Effector CD8-positive, alpha-beta T cell (primary cell): ENCODE results near the gene XRCC3.

Source experiments
- DNase-seq: peaks from one replicate; lab custom pipeline; 2025; lab: John Stamatoyannopoulos, UW

The XRCC3 gene

DNA sequence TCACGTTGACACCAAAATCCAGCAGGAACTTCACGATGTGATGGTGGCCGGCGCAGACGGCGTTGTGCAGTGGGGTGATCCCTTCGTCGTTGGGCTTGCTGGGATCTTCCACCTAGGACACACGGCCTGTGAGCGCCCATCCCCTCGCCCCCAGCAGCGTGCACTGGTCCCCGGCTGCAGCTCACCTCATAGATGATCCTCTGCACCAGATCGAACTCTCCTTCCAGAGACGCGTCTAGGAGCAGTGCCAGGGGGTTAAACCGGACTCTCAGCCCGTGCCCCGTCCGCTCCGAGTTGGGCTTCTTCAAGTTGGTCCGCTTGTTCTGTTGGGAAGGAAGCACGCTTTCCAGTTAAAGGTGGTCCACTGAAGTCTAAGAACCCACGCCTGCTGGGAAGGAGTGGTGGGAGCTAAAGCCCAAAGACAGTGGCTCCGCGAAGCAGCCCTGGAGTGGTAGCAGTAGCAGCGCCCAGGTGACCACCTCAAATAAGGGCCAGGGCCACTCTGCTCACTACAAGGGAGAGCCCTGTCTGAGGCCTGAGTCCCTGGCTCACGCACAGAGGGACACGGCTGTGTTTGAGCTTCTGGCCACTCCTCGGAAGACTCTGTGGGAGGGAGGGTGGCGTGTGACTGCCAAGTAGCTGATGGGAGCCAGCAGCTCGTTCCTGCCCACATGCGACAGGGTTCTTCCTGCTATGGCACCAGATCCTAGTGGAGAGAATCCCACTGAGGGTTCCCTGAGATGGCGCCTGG, 23.6 kb upstream of the XRCC3 start:
- DNase-seq = no peak

DNA sequence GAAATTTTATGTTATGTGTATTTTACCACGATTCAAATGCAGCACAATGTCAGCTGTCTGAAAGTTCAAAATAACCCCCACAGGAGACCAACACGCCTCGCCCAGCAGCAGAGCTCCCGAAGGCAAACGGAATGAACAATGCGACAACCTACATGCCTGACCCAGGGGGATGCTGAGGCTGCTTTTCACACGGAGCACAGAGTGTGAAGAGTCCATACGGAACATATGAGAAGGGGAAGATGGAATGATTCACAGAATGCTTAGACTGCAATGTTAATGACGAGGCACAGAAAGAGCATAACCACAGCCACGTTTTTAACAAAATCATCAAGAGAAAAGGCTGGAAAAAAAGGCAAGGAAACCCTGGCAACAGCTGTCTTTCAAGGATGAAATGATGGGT, 22.9 kb upstream of the XRCC3 start:
- no peak for DNase-seq

DNA sequence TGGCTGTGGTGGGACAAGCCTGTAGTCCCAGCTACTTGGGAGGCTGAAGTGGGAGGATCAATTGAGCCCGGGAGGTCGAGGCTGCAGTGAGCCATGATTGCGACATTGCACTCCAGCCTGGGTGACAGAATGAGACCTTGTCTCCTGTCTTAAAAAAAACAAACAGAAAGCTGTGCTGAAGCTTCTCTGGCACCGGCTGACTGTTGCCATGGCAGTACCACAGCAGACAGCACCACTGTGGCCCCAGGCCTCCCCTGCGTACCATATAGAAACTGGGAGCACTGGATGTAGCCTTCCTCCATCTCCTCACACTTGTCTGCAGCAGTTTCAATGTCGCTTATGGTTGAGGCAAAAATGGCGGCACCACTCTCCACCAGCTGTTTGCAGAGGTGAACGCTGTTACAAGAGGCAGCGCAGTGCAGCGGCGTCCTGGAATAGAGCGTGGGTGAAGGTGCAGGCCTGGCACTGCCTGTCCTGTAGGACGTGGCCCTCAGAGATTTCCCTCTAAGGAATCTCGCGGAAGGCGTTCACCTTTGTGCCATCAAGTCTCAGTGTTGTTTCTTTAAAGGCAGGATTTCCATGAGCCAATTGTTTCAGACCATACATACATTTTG, 22.3 kb upstream of the XRCC3 start:
- DNase-seq = no peak

DNA sequence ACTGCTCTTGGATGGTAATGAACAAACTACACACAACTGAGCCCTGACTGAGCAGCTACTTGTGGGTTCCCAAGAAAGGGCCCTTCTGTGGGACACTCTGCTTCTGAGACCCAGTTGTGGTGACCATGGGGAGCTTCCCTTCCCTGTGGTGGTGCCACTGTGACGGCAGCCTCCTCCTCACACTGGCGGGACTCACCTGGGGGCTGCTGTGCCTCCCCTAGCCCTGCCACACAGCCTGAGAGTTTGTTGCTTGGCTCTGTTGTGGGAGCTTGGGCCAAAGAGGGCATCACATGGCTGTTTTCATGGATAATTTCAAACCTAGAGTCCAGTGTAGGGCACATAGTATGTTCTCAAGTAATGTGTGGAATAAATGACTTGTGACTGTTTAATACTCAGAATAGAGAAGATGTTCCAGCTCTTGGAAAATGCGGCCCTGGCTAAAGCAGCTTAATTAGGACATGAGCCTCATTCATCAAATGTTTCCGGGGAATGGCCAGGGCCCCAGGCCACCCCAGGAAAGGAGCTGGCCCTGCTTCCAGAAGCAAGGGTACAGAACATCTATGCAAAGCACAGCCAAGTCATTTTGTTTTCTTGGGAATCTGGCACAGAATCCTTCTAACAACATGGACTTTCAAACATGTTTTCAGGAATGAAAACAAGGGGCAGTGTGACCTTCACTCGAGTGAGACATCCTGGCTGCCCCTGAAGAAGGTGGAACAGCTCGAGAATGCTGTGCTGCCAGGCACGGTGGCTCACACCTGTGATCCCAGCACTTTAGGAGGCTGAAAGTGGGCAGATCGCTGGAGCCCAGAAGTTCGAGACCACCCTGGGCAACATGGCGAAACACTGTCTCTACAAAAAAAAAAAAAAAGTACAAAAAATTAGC, 21.5 kb upstream of the XRCC3 start:
- no peak for DNase-seq

DNA sequence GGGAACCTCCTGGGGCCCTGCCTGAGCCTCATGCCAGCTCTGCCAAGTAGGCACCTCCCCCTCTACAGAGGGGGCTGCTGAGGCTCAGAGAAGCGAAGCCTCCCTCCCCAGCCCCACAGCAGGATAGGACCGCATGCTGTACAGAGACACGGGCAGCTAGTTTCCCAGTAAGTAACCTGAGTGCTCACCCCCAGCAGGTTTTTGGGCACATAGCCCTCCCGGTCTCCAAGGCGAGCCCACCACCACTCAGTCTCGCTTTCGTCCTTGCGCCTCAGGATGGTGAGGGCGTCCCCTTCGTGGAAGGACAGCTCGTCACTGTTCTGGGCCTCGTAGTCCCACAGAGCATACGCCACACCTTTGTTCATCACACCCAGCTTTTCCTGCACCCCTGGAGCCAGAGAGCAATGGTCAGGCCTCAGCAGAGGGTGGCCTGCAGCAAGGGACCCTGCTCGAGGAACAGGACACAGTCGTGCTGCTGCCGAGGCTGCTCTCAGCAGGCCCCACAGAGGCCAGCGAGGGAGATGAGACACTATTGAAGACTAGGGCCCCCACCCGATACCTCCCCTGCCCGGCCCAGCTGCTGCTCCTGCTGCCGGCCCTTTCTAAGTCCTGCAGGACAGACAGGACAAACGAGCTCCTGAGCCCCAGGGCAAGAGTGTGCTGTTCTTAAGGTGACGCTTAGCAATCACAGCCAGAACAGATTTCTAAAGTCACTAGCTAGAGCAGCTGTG, 20.7 kb upstream of the XRCC3 start:
- no peak for DNase-seq

DNA sequence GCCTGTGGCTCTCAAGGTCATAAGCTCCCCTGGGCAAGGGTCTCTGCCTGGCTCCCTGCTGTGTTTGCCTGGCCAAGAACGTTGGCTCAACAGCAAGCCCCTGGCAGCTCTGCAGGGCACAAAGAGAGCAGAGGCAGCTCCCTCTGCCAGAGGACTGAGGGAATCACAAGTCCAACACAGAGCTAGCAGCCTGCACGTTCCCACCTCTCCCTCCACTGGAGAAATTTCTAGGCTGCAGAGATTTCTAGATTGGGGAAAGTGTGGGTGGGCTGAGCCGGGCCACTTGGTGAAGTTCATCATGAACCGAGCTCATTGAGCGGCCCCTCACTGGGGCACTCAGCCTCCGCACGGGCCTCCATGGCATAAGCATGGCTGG, 20.2 kb upstream of the XRCC3 start:
- no peak for DNase-seq

DNA sequence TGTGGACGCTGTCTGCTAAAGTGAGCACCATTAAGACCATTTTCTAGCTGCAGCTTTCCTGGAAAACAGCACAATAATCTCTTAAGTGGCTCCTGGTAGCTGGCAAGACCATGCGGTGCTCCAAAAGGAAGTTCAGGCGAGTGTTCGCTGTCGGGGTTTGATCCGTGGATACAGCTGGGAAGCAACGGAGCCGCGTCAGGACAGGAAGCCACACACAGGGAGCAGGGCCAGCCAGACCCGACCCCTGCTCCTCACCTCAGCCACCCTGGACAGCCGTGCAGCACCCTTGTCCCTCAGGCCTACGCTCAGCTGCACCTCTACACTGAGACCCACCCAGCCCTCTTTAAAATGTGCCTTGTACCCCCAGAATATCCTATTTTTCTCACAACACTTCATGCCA, 19.8 kb upstream of the XRCC3 start:
- DNase-seq = no peak

DNA sequence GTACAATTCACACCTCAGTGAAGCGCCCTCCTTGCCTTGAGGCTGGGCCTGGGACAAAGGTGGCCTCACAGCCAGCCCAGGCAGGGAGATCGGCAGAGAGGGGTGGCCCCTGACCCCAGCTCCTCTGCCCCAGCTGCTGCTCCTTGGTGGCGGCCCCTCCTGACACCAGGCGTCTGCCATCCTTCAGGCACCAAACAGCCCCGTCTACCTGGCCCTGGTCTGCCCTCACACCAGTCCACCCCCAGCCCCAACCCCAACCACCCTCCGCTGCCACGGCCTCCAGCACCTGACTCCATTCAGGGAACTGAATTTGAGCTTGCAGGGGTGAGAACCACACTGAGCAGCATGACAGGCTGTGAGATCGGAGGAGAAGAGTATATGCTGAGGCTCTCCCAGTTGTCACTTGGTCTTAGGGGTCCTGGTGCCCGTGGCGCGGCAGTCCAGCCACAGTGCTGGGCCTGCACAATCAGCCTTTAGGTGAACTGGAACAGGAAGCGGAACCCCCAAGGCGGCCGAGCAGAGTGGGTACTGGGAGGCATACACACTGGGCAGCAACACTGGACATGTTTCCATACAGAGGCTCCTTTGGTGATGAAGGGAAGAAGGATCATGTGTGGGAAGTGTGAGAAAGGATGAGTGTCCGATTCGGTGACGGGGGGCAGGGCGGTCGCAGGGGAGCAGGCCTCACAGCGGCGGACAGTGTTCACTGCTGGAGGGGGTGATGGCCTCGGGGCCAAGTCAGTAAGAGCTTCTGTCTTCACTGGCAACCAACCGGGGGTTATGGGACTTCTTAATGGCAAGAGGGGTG, 19.0 kb upstream of the XRCC3 start:
- DNase-seq = no peak

DNA sequence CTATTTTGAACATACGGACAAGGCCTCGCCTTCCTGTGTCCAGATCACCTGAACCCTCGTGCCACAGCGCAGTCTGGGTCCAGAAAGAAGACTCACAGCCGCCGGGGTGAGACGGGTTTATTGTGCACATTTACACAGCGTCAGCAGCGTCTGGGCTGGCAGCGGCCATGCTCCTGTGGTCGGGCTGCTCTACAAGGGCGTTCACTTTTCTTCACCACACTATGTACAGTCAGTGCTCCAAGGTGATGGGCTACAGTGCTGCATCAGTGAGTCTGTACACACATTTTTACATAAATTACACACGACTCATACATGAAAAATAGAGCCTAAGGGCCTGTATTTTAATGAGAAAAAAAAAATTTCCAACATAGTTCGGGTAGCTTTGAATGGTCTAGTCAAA, 18.4 kb upstream of the XRCC3 start:
- DNase-seq = no peak

DNA sequence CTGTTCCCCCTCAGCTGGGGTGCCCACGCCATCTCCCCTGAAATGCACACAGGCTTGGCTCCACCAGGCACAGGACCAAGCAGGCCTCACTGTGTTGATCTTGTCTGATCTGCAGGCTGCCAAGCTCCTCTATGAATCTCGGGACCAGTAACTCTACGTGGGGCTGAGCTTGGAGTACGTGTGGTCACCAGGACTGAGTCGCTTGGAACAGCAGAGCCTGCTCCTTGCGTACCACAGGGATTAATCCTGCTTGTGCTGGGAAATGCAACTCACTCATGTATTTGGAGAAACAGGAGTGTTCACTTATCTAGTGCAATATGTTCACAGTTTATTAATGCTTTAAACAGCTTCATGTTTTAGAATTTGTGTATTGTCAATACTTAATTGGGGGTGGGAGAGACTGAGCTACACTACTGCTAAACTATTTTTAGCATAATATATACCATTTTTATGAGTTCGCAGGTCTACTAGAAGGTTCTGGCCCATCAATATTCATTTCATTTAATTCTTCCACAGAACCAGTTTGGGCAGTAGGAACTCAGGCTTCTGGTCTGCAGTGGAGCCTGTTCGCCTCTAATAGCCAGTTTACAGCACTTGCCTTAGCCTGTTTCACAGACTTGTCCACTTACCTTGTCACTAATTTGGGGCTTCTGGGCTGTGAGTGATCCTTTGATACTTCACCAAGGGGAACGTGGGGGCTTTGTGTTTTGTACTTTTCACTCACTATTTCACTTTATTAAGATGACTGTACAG, 17.8 kb upstream of the XRCC3 start:
- DNase-seq = no peak

DNA sequence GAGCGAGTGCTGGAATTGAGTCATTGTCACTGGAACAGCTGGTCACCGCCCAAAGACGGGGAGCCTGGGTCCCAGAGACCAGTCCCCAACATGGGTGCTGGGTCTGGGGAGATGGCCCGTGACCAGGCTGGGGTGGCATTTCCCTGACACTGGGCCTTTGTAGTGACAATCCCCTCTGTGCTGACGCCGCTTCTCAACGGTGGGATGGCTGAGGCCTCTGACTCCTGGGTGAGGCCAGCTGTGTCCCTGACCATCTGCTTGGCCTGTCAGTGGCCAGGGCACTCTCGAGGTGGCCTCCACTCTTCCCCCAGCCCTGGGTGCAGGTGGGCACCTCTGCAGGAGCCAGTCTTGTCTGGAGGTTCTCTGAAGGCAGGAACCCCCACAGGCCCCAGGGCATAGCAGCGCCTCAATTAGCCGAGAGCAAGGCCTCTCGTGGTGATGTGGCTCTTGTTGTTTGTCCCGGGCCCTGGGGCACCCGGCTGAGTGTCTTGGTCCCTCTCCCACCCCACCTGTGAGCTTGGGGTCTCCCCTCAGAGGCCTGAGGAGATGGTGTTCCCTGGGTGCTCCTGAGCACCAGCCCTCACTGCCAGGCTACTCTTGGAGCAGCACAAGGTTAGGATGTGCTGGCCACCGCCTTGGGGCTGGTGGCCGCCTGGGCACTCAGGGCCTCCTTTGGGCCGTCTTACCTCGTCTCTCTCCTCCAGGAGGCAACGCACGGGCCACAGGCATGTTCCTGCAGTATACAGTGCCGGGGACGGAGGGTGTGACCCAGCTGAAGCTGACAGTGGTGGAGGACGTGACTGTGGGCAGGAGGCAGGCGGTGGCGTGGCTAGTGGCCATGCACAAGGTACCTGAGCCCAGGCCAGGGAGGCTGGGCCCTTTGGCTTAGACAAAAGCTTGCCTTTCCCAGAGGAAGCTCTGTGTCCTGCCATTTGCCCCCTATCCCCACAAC, 16.9 kb upstream of the XRCC3 start:
- no peak for DNase-seq

DNA sequence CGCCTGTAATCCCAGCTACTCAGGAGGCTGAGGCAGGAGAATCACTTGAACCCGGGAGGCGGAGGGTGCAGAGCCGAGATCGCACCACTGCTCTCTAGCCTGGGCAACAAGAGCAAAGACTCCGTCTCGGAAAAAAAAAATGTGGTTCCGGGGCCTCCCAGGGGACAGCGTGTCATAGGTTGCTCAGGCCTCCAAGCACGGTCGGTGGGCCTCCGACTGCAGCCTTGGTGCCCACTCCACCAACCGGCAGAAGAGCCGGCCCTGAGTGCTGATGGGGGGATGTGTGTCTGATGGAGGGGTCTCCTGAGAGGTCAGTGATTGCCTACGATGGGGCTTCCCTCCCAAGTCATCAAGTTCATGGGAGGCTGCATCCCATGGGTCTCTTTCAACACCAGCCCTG, 16.2 kb upstream of the XRCC3 start:
- DNase-seq = no peak

DNA sequence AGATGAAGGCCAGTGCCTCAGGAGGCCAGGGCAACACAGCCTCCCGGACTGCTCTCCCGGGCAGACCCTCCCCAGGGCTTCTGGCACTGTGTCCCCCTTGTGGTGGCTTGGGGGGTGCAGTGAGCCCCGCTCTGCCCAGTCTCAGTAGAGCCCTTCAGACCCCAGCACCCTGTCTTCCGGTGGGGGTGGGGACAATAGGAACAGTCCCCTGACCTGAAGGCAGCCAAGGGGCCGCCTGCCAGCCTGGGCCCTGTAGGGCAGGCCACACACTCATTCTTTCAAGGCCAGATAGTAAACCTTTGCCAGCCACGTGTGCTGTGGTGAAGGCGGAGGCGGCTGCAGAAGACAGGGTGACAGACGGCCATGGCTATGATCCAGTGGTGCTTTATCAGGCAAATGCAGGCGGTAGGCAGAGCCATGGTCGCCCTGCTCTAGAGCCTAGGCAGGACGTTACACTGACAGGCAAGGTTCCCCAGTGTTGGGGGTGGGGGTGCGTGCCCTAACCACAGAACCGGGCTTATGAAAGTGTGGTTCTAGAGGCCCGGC, 15.3 kb upstream of the XRCC3 start:
- DNase-seq = no peak

DNA sequence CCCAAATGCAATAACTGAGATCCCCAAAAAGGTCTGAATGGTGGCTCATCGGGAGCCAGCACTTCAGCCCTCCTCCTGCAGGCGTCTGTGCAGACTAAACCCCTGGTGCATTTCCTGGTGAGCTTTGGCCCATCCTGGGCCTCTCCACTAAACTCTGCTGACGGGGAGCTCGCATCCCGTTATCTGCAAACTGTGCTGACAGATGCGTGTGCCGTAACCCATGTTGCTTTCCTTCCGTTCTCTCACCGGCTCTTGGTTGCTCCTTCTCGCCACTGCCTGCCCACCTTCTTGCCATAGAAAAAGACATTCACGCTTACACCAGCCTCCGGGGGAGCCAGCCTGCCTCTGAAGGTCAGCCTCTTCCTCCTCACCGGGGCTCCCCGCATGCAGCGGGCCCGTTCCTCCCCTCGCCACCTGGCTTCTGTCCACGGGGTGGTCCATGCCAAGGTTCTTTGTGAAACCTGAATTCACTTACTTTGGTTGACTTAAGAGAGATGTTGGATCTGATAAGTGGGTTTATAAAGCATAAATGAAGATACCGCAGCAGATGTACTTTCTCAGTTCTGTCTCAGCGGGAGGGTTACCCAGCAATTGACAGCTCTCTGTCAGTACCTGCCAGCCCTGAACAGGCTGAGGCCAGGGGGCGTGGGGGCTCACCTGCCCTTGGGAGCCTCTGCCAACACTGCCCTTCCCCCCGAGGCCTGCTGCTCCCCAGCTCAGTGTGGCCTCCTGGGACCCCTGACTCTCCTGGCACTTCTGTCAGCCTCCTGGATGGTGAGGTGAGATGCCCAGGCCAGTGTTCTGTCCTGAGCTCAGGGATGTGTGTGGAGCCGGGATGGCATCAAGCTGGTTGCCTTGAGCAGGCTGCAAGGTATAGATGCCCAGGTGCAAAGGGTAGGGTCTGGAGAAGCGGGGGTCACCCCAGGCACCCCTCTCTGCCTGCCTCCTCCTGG, 14.5 kb upstream of the XRCC3 start:
- DNase-seq = no peak

DNA sequence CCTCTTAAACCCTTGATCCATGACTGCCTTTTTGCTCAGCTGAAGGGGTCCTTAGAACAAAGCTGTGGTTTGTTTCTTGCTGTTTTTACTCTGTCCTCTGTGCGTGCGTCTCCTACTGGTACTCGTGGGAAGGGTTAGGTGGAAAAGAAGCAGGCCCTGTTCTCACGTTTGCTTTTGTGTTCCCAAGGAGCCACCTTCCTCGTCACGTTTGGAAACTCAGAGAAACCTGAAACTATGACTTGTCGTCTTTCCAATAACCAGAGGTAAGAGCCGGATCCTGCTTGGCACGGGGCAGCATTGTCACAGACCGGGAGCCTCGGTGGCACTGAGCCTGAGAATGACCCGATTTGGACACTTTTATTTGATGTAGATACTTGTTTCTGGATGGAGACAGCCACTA, 13.5 kb upstream of the XRCC3 start:
- DNase-seq = no peak

DNA sequence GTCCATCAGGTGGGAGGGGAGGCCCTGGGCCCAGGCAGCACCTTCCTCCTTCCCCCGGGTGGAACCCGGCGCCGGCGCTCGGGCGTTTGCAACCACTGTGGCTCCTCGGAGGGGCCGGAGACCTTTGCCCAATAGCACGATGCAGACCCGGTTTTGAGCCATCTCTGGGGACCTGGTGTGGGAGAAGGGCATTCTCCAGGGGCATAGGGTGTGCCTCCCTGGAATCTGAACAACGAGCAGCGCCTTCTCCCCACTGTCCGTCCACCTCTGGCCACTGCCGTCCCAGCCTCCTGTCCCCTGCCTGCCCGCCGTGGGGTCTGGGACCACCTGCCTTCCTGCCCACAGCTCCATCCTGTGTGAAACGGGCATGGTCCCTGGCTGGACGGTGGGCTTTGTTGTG, 12.9 kb upstream of the XRCC3 start:
- DNase-seq = no peak

DNA sequence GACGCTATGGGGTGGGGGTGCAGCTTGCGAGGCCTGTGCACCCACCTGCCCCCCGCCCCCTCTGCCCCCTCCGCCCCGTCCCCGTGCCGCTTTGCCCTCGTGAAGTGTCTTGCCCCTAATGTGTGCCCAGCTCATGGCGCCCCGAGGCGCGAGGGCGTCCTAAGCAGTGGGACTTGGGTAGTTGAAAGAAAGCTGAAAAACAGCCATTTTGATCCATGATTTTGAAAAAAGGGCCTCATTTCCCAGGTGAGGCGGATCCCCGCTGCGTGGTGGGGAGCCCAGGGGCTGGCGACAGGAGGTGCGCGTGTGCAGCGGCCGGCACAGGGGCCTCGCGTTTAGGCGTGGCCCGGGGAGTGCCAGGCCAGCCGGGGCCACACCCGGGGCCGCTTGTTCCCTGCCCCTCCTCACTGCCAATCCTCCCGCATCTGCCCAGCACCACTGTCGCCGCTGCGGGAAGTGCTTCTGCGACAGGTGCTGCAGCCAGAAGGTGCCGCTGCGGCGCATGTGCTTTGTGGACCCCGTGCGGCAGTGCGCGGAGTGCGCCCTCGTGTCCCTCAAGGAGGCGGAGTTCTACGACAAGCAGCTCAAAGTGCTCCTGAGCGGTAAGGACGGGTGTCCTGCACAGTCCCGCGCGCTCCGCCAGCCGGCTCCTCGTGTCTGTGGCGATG, 12.2 kb upstream of the XRCC3 start:
- DNase-seq = no peak

DNA sequence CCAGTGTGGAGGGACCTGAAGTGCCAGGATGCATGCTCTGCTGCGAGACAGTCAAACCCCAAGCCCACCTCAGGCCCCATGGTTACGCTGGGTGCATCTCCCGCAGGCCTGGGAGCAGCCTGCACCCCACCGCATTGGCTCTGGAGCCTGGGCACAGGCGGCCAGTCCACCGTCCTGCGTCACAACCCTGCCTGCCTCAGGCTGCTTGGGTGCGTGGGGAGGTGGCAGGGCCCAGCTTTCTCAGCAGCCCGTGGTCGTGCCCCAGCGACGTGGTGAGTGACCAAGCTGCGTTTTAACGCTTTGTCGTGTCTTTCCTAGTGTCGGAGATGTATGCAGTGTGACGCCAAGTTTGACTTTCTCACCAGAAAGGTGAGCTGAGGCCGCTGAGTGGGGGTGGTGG, 11.2 kb upstream of the XRCC3 start:
- DNase-seq = no peak
